PC-9 (cell line): ENCODE data around the gene LUZP2.

Experiments used
- CTCF ChIP-seq: fragments of 200-600 bp; sonication (generic); conservative IDR thresholded peaks from 2 replicates; pipeline ENCODE4 v1.6.1; 2017; ENCODE audit warnings: mixed run types, antibody characterized with exemption, mild to moderate bottlenecking, moderate library complexity
- EZH2 ChIP-seq: fragments of 200-600 bp; sonication (generic); IDR thresholded peaks from 2 replicates; pipeline ENCODE4 v1.8.0; 2017; ENCODE audit warnings: antibody characterized with exemption, low read depth

- TF ChIP-seq CTCF (no peak), EZH2 (no peak)
Observed at GRCh38 chr11:24496386-24496735, 492 bp upstream of the LUZP2 start.
